Tibial nerve (tissue), 4 donors: ENCODE results near the gene PRKG2. TPM values are rescaled to one million over a fixed set of nuclear protein-coding genes. Genes with fewer than 3 reads are reported as not detected.

ENCODE experiments used
- DNase-seq, 2 donors: peaks; one replicate each; pipeline ENCODE4 v3.0.0-alpha.2; 2019; ENCODE audit warnings: low spot score in 2 of 2
- H3K27ac ChIP-seq, 4 donors: fragments of 200-600 bp; sonication (generic) in 3 of 4; one replicate each; pipeline ENCODE4 v1.5.1; 2017 to 2019; ENCODE audit warnings: mild to moderate bottlenecking in 1 of 4
- H3K27me3 ChIP-seq, 2 donors: fragments of 200-600 bp; sonication (generic) in 1 of 2; one replicate each; pipeline versions ENCODE4 v1.5.1 to v1.6.0; 2017 to 2019
- H3K36me3 ChIP-seq, 3 donors: fragments of 200-600 bp; sonication (generic); one replicate each; pipeline ENCODE4 v1.5.1; 2018 to 2019
- H3K4me1 ChIP-seq, 4 donors: fragments of 200-600 bp; sonication (generic) in 3 of 4; one replicate each; pipeline ENCODE4 v1.5.1; 2017 to 2019
- H3K4me3 ChIP-seq, 4 donors: fragments of 200-600 bp; sonication (generic) in 3 of 4; one replicate each; pipeline ENCODE4 v1.5.1; 2017 to 2019; ENCODE audit warnings: mild to moderate bottlenecking in 1 of 4, moderate library complexity in 1 of 4
- H3K9me3 ChIP-seq, 4 donors: fragments of 200-600 bp; sonication (generic) in 3 of 4; one replicate each; pipeline ENCODE4 v1.5.1; 2017 to 2019
- EP300 ChIP-seq, 2 donors: sonication (generic); formaldehyde crosslinking; IDR thresholded peaks; one replicate each; pipeline ENCODE4 v1.6.1; 2017; ENCODE audit warnings: antibody characterized with exemption in 2 of 2, mild to moderate bottlenecking in 1 of 2
- POLR2A ChIP-seq, 2 donors: fragments of 450-650 bp; IDR thresholded peaks; one replicate each; pipeline ENCODE4 v1.6.1; 2017; ENCODE audit warnings: antibody characterized with exemption in 2 of 2, mild to moderate bottlenecking in 2 of 2, moderate library complexity in 2 of 2
- WGBS, 2 donors: methylation state at CpG; one replicate each; pipeline ENCODE4 v1.1.5; 2018; 5-methylcytosine and 5-hydroxymethylcytosine counted together
- total RNA-seq, 4 donors: library from RNA; depleted of rRNA; stranded (reverse); fragments of >200 nt; gene quantifications; one replicate each; pipeline ENCODE4 v1.1.0, GENCODE V29; 2016
- TF ChIP-seq, protein P1 (sequence below), 5 experiments: fragments of 200-600 bp in 3 of 5; fragments of 450-650 bp in 2 of 5; sonication (generic) in 3 of 5; IDR thresholded peaks; one replicate each; pipeline ENCODE4 v1.5.1; 2016 to 2019; ENCODE audit warnings: antibody characterized with exemption in 5 of 5, mild to moderate bottlenecking in 3 of 5, moderate library complexity in 2 of 5

The PRKG2 gene
- total RNA-seq, 4 donors from 2014 or later = 0.30 to 4.4 (median 2.4) TPM

DNA sequence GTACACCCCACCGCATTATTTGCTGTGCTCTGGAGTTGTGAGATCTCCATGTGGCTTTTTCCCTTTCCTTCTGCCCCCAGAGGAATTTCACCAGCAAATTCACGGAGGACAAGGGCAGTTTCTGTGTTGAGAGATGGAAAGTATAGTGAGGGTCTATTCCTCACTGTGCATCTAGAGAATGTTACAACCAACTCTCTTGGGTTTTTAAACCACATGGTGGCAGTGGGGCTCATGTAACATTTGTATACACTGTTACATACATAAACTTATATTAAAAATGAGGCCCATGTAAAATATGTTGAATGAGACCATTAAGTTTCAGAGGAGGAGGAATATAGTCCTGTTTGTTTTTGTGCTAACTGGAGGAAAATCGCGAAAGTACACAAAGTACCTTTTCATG is 909 bp upstream of the PRKG2 start:
- TF ChIP-seq, protein P1, sequence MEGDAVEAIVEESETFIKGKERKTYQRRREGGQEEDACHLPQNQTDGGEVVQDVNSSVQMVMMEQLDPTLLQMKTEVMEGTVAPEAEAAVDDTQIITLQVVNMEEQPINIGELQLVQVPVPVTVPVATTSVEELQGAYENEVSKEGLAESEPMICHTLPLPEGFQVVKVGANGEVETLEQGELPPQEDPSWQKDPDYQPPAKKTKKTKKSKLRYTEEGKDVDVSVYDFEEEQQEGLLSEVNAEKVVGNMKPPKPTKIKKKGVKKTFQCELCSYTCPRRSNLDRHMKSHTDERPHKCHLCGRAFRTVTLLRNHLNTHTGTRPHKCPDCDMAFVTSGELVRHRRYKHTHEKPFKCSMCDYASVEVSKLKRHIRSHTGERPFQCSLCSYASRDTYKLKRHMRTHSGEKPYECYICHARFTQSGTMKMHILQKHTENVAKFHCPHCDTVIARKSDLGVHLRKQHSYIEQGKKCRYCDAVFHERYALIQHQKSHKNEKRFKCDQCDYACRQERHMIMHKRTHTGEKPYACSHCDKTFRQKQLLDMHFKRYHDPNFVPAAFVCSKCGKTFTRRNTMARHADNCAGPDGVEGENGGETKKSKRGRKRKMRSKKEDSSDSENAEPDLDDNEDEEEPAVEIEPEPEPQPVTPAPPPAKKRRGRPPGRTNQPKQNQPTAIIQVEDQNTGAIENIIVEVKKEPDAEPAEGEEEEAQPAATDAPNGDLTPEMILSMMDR (IDR thresholded peaks at IDR 0.05) = no peak
- no peak for TF ChIP-seq EP300 (IDR thresholded peaks at IDR 0.05)
- TF ChIP-seq POLR2A (IDR thresholded peaks at IDR 0.05) = no peak
- Histone ChIP-seq H3K27me3 (peaks cover 0 to 5% of the 10 kb centered on the region in 2 donors), H3K4me3 (no peak overlapping the region), H3K9me3 (no peaks in the 10 kb centered on the region), H3K27ac (no peak overlapping the region), H3K4me1 (peaks cover 0 to 19% (median 0%) of the 10 kb centered on the region in 4 donors), H3K36me3 (no peaks in the 10 kb centered on the region)
- no peak for DNase-seq
- 41 to 49% methylated on average over 4 of the region's 4 CpGs for WGBS, 2 donors

DNA sequence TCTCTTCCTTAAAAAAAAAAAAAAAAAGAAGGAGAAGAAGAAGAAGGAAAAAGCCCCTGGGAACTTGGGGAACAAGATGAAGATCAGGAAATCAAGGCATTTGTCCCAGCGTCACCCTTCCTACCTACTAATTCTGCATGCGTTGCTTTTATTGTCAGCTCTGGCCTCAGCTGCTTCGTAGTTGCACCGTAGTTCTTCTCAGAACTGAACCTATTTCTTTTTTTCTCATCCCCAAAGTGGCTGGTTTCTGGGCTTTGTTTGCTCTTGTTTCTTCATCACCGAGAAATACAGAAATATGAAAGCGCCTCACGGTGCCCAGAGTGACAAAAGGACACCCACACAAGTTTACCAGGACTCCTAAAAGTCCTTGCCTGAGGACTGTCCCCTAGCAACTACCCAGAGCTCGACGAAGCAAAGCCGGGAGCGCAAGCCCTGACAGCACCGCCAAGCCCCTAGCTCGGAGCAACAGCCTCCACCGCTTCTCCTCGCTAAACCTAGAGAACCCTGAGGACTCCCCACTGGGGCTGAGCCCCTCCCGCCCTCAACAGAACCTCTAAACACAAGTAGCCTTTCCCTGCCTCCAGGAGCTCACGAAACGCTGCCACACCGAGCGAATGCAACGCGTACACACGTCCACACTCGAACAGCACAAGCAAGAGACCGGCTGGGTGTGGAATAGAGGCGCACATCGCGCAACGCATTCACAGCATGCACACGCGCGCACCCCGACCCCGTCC is 710 bp downstream of the PRKG2 start:
- Histone ChIP-seq H3K27me3 (peaks cover 0 to 5% of the 10 kb centered on the region in 2 donors), H3K4me3 (peak overlapping the region in 3 of 4 donors; percentile 35 to 58 (median 37)), H3K27ac (peak overlapping the region in 2 of 4 donors; percentile 0 to 12), H3K36me3 (no peaks in the 10 kb centered on the region), H3K9me3 (no peaks in the 10 kb centered on the region), H3K4me1 (peaks cover 0 to 19% (median 0%) of the 10 kb centered on the region in 4 donors)
- no peak for DNase-seq
- 6 to 12% methylated on average over 15 to 27 of the region's 34 CpGs for WGBS, 2 donors
- TF ChIP-seq EP300 (IDR thresholded peaks at IDR 0.05) = no peak

DNA sequence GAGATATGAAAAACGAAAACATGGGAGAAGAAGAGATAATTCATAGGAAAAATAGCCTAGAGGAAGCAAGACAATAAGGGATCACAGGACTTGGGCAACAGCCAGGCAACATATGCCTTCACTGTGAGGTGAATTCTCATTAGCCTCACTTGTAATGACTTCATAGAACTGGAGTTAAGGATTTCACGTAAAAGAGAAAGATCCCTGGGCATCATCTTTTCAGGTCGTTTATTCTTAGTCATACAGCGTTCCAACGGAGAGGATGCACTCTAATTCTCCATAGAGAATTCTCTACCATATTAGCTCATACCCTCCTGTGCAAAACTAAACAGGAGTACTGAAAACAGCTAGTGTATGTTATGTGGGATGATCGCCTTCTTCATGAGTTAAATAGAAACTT is 1.4 kb downstream of the PRKG2 start:
- H3K9me3 ChIP-seq = no peaks in the 10 kb centered on the region
- no peak for DNase-seq
- peaks cover 0 to 5% of the 10 kb centered on the region in 2 donors for H3K27me3 ChIP-seq
- no peaks in the 10 kb centered on the region for H3K36me3 ChIP-seq
- 56 to 59% methylated on average over 6 of the region's 6 CpGs for WGBS, 2 donors
- H3K4me3 ChIP-seq = no peak overlapping the region
- H3K4me1 ChIP-seq = peaks cover 0 to 19% (median 0%) of the 10 kb centered on the region in 4 donors
- no peak overlapping the region for H3K27ac ChIP-seq
- TF ChIP-seq, protein P1 (IDR thresholded peaks at IDR 0.05) = no peak
- TF ChIP-seq POLR2A (IDR thresholded peaks at IDR 0.05) (no peak), EP300 (IDR thresholded peaks at IDR 0.05) (no peak)

DNA sequence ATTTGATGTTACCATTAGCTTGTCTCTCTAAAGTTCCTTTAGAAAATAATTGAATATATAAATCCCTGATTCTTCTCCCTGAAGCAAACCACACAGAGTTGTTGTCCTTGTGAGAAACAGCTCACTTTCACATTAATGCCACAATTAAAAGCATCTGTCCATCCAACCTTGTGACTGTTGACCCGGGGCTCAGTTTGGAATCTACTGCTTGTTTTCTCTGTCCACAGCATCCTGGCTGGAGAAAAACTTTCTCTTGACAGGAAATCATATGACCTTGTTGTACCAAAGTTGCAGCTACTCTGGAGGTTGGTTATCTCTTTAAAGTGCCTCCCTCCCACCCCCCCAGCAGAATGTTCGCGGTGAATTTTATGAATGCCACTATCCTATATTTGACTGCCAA is 3.1 kb downstream of the PRKG2 start:
- no peaks in the 10 kb centered on the region for H3K9me3 ChIP-seq
- no peaks in the 10 kb centered on the region for H3K36me3 ChIP-seq
- 64 to 66% methylated on average over 3 of the region's 3 CpGs for WGBS, 2 donors
- peaks cover 0 to 19% (median 0%) of the 10 kb centered on the region in 4 donors for H3K4me1 ChIP-seq
- H3K27ac ChIP-seq = no peak overlapping the region
- no peak for DNase-seq
- TF ChIP-seq, protein P1 (IDR thresholded peaks at IDR 0.05) = no peak
- TF ChIP-seq EP300 (IDR thresholded peaks at IDR 0.05) (no peak), POLR2A (IDR thresholded peaks at IDR 0.05) (no peak)
- H3K4me3 ChIP-seq = no peak overlapping the region
- peaks cover 0 to 5% of the 10 kb centered on the region in 2 donors for H3K27me3 ChIP-seq

DNA sequence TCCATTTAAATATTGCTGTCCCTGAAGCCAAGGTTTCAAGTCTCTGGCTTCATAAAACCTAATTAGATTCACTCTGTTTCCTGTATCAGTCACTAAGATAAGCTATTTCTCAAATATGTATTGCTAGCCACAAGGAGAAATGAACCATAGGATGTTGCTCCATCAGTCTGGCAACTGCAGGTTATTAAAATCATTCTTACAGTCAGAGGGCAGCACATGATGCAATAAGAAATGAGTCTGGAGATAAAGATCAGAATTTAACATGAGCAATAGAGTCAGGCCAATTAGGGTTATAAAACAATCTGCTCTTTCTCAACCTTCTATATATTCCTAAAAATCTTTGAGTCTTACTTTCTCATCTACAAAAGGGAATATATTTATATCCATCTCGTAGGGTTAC is 7.2 kb downstream of the PRKG2 start:
- H3K27ac ChIP-seq = no peak overlapping the region
- H3K9me3 ChIP-seq = no peaks in the 10 kb centered on the region
- H3K36me3 ChIP-seq = no peaks in the 10 kb centered on the region
- WGBS, 2 donors = 70% methylated on average over 1 of the region's 1 CpG
- TF ChIP-seq POLR2A (IDR thresholded peaks at IDR 0.05) (no peak), EP300 (IDR thresholded peaks at IDR 0.05) (no peak)
- TF ChIP-seq, protein P1 (IDR thresholded peaks at IDR 0.05) = no peak
- H3K4me3 ChIP-seq = no peak overlapping the region
- H3K27me3 ChIP-seq = no peaks in the 10 kb centered on the region
- H3K4me1 ChIP-seq = no peaks in the 10 kb centered on the region
- DNase-seq = no peak
